ENCODE results near the gene KCNS1.

GRCh38 chr20:45049904-45050471 lies 50.9 kb downstream of the KCNS1 start:
- TF ChIP-seq CTCF (IDR thresholded peaks at IDR 0.05) (no peak), POLR2A (IDR thresholded peaks at IDR 0.05) (no peak)
